ENCODE results near the gene USHBP1.

DNA sequence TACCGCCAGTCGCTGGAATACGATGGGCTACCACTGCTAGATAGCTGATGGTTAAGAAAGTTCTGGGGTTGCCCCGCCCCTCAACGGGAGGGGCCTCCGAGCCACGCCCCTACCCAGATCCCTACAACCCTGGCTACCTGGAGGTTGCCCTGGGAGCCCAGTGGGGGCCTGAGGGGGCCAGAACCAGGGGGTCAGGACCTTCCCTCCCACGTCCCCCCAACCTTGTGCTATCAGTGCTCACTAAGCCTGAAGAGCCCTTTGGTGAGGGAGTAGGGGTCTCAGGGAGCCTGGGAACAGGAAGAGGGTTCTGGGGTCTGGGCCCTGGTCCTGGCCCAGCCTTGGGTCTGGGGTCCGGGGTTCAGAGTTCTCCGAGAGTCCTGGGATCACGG lies 29.6 kb downstream of the USHBP1 start:
- TF ChIP-seq, protein P1, sequence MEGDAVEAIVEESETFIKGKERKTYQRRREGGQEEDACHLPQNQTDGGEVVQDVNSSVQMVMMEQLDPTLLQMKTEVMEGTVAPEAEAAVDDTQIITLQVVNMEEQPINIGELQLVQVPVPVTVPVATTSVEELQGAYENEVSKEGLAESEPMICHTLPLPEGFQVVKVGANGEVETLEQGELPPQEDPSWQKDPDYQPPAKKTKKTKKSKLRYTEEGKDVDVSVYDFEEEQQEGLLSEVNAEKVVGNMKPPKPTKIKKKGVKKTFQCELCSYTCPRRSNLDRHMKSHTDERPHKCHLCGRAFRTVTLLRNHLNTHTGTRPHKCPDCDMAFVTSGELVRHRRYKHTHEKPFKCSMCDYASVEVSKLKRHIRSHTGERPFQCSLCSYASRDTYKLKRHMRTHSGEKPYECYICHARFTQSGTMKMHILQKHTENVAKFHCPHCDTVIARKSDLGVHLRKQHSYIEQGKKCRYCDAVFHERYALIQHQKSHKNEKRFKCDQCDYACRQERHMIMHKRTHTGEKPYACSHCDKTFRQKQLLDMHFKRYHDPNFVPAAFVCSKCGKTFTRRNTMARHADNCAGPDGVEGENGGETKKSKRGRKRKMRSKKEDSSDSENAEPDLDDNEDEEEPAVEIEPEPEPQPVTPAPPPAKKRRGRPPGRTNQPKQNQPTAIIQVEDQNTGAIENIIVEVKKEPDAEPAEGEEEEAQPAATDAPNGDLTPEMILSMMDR (IDR thresholded peaks at IDR 0.05), result no peak
- TF ChIP-seq POLR2A (IDR thresholded peaks at IDR 0.05), result no peak
